Stimulated activated CD4-positive, alpha-beta T cell treated with anti-CD3 and anti-CD28 coated beads, TNF-alpha, amount 100 ng/mL, for 1 hour (primary cell): ENCODE data around the gene FAM187B.

ENCODE experiments used
- DNase-seq, 3 donors: peaks; one replicate each; pipeline ENCODE4 v3.0.0-alpha.2; 2020; ENCODE audit warnings: low read depth in 3 of 3, low spot score in 1 of 3

The FAM187B gene

GRCh38 chr19:35228177-35228930, at the start of gene FAM187B:
Gene FAM187B, minus strand, starts transcription at chr19:35228739. Its CDS starts 59 bp downstream, at chr19:35228680.
- DNase-seq, result no peak

GRCh38 chr19:35276706-35277281, 48.3 kb upstream of the FAM187B start:
- DNase-seq, result no peak

DNA sequence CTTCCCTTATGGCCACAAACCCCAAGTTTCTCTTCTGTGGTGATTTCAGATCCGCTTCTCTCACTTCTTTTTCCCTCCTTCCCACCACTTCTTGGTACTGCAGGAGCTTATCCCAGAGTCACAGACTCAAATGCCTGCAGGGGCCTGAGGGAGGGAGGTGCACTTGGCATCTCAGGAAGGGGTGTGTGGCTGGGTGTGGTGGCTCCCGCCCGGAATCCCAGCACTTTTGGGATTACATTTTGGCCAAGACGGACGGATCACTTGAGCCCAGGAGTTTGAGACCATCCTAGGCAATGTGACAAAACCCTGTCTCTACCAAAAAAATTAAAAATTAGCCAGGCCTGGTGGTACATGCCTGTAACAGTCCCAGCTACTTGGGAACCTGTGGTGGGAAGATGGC, 45.8 kb upstream of the FAM187B start:
- no peak for DNase-seq

DNA sequence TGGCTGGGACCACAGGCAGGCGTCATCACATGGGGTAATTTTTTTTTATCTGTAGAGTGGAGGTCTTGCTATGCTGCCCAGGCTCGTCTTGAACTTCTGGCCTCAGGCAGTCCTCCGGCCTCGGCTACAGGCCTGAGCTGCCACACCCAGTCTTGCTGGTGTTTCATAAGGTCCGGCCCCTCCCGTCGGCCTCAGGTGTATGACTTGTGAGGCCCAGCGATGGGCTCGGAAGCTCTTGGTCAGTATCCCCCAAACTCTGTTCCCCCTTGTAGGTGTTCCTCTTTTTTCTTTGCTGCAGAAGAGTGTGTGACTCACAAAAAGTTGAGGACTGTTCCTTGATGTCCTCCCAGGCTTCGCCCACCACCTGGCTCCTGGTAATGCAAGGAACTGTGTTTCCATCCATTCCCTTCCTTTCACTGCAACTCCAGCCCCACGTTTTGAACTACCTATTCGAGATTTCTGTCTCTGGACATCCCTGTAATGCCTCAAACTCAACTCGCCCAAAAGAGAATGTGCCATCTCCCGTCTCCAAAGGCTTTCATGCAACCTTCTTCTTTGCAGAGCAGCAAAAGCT, 45.2 kb upstream of the FAM187B start:
- no peak for DNase-seq

- no peak for DNase-seq
These were observed 44.6 kb upstream of the FAM187B start for GRCh38 chr19:35272954-35273649.

DNA sequence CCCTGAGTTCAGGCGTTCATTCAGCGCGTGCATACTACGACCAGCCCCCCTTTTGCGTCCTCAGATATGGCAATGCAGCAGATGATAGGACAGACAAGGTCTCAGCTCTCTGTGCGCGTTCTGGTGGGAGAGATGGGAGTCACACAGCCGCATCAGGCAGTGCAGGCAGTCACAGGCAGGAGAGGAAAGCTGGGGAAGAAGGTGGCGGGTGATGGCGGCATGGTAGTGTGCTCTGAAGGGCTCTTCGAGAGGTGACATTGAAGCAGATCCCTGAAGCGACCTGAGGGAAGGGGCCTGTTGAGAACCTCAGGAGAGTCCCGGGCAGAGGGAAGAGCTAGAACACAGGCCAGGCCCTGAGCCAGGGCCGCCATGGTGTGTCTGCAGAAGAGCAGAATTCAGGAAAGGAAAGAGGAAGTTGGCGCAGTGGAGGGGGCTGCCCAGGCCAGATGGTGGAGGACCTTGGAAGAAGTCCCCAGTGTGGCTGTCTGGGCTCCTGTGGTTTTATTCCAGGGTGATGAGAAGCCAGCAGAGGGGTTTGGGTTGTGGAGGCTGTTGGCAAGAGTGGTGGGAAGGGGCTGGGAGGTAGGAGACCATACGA, 43.7 kb upstream of the FAM187B start:
- DNase-seq, result no peak

- no peak for DNase-seq
These were observed 43.0 kb upstream of the FAM187B start for GRCh38 chr19:35271546-35271945.

DNA sequence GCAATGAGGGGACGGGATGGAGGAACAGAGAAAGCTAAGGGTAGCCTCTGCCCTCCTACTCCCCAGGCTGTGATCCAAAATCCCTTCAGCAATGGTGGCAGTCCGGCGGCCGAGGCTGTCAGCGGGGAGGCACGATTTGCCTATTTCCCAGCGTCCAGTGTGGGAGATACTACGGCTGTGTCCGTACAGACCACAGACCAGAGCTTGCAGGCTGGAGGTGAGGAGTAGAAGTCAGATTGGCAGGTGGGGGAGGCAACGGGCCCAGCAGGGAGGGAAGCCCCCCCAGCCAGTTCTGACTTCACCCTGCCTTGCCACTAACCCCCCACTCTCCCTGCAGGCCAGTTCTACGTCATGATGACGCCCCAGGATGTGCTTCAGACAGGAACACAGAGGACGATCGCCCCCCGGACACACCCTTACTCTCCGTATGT, 41.9 kb upstream of the FAM187B start:
- no peak for DNase-seq

DNA sequence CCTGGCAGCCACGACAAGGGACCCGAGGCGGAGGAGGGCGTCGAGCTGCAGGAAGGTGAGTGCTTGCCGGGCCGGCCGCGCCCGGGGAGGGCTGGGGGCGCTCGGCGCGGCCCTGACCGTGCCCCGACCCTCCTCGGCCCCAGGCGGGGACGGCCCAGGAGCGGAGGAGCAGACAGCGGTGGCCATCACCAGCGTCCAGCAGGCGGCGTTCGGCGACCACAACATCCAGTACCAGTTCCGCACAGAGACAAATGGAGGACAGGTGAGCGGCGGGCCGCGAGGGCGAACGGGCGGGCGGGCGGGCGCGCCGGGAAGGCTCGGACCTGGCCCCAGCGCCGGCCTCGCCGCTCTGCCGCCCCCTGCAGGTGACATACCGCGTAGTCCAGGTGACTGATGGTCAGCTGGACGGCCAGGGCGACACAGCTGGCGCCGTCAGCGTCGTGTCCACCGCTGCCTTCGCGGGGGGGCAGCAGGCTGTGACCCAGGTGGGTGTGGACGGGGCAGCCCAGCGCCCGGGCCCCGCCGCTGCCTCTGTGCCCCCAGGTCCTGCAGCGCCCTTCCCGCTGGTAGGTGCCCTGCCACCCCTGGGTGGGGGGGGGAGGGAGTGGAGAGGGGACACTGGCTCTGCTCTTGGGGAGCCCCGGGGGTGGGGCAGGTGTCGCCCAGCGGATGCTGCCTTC, 41.0 kb upstream of the FAM187B start:
- peak in 2 of 3 donors; percentile 53 to 58 for DNase-seq

GRCh38 chr19:35268536-35269437, 40.2 kb upstream of the FAM187B start, which contains the start of gene USF2:
Gene USF2, plus strand, starts transcription at chr19:35268962. Its CDS starts 140 bp downstream, at chr19:35269102.
- DNase-seq, result peak in 1 of 3 donors; percentile 41

DNA sequence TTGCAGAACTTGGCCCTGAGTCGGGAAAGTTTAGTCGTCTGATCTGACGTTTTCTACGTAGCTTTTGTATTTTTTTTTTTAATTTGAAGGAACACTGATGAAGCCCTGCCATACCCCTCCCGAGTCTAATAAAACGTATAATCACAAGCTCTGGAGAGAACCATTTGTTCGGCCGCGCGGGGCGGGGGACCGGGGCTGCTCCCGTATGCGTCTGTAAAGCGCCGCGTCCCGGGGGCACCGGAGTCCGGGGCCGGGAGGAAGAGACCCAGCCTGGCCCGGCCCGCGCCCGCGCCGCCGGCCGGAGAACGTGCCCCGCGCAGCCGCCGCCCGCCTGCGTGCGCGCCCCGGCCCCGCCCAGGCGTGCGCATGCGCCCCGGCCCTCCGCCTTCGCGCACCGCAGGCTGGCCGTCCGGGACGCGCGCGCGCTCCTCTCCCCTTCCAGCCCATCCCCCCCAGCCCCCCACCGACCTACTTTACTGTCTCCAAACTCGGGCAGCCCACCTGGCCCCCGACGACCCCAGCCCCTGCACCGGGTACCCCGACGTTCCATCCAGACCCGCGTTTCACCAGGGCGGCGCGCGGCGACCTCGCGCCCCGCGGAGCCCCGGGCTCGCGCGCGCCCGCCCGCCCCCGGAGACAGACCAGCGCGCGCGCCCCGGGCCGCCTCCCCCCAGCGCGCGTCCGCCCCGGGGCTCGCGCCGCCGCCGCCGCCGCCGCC, 39.4 kb upstream of the FAM187B start:
- DNase-seq, result peak in 2 of 3 donors; percentile 60 to 65

DNA sequence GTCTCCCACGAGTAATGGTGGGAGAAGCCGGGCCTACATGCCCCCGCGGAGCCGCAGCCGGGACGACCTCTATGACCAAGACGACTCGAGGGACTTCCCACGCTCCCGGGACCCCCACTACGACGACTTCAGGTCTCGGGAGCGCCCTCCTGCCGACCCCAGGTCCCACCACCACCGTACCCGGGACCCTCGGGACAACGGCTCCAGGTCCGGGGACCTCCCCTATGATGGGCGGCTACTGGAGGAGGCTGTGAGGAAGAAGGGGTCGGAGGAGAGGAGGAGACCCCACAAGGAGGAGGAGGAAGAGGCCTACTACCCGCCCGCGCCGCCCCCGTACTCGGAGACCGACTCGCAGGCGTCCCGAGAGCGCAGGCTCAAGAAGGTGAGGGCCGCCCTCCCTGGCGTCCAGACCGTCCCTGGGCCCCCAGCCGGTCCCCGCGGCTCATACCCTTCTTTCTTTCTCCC, 38.8 kb upstream of the FAM187B start:
- DNase-seq, result peak in 1 of 3 donors; percentile 48

GRCh38 chr19:35266520-35267352, 38.2 kb upstream of the FAM187B start:
- no peak for DNase-seq

DNA sequence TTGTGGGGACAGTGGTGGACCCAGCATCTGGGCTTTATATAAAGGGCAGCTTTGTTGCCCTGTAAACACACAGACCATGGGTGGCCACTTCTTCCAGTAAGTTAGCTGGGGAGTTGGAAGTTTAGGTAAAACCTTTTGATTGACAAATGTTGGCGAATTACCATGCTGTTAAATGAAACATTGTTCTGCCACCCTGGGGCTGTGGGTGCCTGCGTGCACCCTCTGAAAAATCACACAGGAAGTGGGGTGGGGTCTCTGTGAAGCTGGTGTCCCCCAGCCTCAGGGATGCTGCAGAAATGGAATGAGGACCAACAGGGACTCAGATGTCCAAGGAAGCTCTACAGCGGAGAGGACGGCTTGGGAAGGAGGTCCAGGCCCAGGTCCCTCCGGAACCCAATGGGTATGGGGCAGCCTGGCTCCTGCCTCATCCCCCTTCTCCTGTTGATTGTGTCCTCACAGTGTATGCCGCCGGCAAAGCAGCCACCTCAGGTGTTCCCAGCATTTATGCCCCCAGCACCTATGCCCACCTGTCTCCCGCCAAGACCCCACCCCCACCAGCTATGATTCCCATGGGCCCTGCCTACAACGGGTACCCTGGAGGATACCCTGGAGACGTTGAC, 37.5 kb upstream of the FAM187B start:
- no peak for DNase-seq

DNA sequence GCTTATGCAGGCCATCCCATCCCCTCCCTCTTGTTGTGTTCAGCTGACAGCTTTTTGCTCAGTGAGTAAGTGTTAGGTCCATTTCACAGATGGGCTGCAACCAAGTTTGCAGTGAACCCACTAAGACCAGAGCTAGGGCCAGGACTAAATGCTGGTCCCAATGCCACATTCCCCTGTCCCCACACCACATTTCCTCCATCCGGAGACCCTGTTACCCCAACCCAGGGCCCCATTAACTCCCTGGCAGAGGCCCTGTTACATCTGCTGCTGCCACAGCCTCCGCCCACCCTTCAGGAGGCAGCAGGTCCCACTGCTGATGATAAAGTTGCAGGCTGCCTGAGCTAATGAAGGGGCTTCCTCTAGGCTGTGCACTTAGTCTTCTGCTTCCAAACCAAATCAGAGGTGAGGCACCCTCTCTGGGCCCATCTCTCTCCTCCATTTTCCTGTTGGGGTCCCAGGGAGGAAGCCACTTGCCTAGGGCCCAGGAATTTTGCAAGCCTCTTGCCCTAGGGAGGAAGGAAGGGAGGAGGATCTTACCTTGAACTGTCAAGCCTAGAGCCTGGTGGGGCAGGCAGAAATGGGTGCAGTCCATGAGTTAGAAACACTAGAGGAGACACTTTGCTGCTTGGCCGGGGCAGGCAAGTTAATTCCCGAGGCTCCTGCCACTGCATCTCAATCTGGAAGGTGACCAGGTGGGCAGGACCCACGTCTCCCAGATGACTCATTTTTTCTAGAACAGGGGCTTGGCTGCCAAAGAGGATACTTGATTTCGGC, 36.8 kb upstream of the FAM187B start:
- no peak for DNase-seq

GRCh38 chr19:35264268-35265125, 36.0 kb upstream of the FAM187B start:
- no peak for DNase-seq
